ENCODE measurements around the gene OR51G1. TPM values are rescaled to one million over a fixed set of nuclear protein-coding genes. Genes with fewer than 3 reads are reported as not detected.

The OR51G1 gene
- polyA plus RNA-seq, 2 of the 4 experiments (the other 2 are of a cell fraction) = not detected

- POLR2A ChIA-PET = no interaction called here
- no peaks in the 10 kb centered on the region for H3K4me1 ChIP-seq
- no peaks in the 10 kb centered on the region for H3K9me3 ChIP-seq
- no peak overlapping the region for H3K4me3 ChIP-seq
- no peak overlapping the region for H3K4me2 ChIP-seq
- FAIRE-seq (no peak), DNase-seq (ENCODE audit: low read depth in 1 of 2, low spot score in 1 of 2) (no peak), ATAC-seq (no peak)
- CTCF ChIA-PET = no interaction called here
- TF ChIP-seq HEYL (CRISPR knock-in tag; IDR thresholded peaks at IDR 0.05) (no peak), NFE2L2 (conservative IDR thresholded peaks at IDR 0.05; ENCODE audit: low read length) (no peak), BHLHE40 (IDR thresholded peaks at IDR 0.05; ENCODE audit: low read depth, low read length) (no peak), BCL3 (IDR thresholded peaks at IDR 0.05) (no peak), SMC3 (IDR thresholded peaks at IDR 0.05) (no peak), EHMT2 (IDR thresholded peaks at IDR 0.05; ENCODE audit: low read depth) (no peak)
- WGBS (ENCODE audit: missing lambda C conversion rate) = 6% methylated on average over 2 of the region's 2 CpGs
- no peak overlapping the region for H3K27ac ChIP-seq
Measured at GRCh38 chr11:4890279-4890678, 33.9 kb downstream of the OR51G1 start.

GRCh38 chr11:4887591-4887990, 36.5 kb downstream of the OR51G1 start:
- Histone ChIP-seq H3K4me3 (no peak overlapping the region), H3K4me2 (no peak overlapping the region), H3K4me1 (no peaks in the 10 kb centered on the region), H3K9me3 (no peaks in the 10 kb centered on the region), H3K27ac (no peak overlapping the region)
- ATAC-seq (no peak), FAIRE-seq (no peak), DNase-seq (ENCODE audit: low read depth in 1 of 2, low spot score in 1 of 2) (no peak)
- CTCF ChIA-PET = no interaction called here
- no peak for TF ChIP-seq RARB (CRISPR knock-in tag; IDR thresholded peaks at IDR 0.05)
- no peak for TF ChIP-seq FOXS1 (CRISPR knock-in tag; IDR thresholded peaks at IDR 0.05)
- no peak for TF ChIP-seq ZFP36 (IDR thresholded peaks at IDR 0.05; ENCODE audit: borderline replicate concordance, partially characterized antibody)
- TF ChIP-seq RCOR1 (IDR thresholded peaks at IDR 0.05; ENCODE audit: low read depth, low read length) = no peak
- TF ChIP-seq BHLHE40 (IDR thresholded peaks at IDR 0.05; ENCODE audit: low read depth, low read length) = no peak
- TF ChIP-seq ZNF302 (CRISPR knock-in tag; IDR thresholded peaks at IDR 0.05) = no peak
- no peak for TF ChIP-seq POLR2A (IDR thresholded peaks at IDR 0.05; ENCODE audit: low read length)
- WGBS (ENCODE audit: missing lambda C conversion rate) = 0% methylated on average over 1 of the region's 1 CpG
- POLR2A ChIA-PET = no interaction called here

- TF ChIP-seq ZC3H11A (IDR thresholded peaks at IDR 0.05) (no peak), ESRRA (IDR thresholded peaks at IDR 0.05; ENCODE audit: borderline replicate concordance, low read length) (no peak), EHMT2 (IDR thresholded peaks at IDR 0.05; ENCODE audit: low read depth) (no peak), RCOR1 (IDR thresholded peaks at IDR 0.05; ENCODE audit: low read depth, low read length) (no peak), MYC (IDR thresholded peaks at IDR 0.05; ENCODE audit: borderline replicate concordance, low read length) (no peak), EP300 (IDR thresholded peaks at IDR 0.05) (no peak), PHF8 (IDR thresholded peaks at IDR 0.05; ENCODE audit: borderline replicate concordance, low read depth) (no peak), MAZ (IDR thresholded peaks at IDR 0.05; ENCODE audit: borderline replicate concordance, low read depth, low read length) (no peak), POLR2A (IDR thresholded peaks at IDR 0.05; ENCODE audit: low read length) (no peak)
- 35% methylated on average over 3 of the region's 3 CpGs for WGBS (ENCODE audit: missing lambda C conversion rate)
- ATAC-seq = no peak
- DNase-seq (ENCODE audit: low read depth in 1 of 2, low spot score in 1 of 2) = no peak
- no peak for FAIRE-seq
- ChIA-PET CTCF (no interaction called here), POLR2A (no interaction called here)
- Histone ChIP-seq H3K9me3 (no peaks in the 10 kb centered on the region), H3K4me2 (no peak overlapping the region), H3K4me1 (no peaks in the 10 kb centered on the region), H3K27ac (no peak overlapping the region), H3K4me3 (no peak overlapping the region)
Measured at GRCh38 chr11:4886186-4886585, 38.0 kb downstream of the OR51G1 start.

- H3K4me3 ChIP-seq = no peak overlapping the region
- POLR2A ChIA-PET = no interaction called here
- H3K27ac ChIP-seq = no peak overlapping the region
- 9% methylated on average over 3 of the region's 3 CpGs for WGBS (ENCODE audit: missing lambda C conversion rate)
- H3K4me2 ChIP-seq = no peak overlapping the region
- H3K4me1 ChIP-seq = no peaks in the 10 kb centered on the region
- ATAC-seq = no peak
- DNase-seq (ENCODE audit: low read depth in 1 of 2, low spot score in 1 of 2) = no peak
- CTCF ChIA-PET = no interaction called here
- FAIRE-seq = no peak
- H3K9me3 ChIP-seq = no peaks in the 10 kb centered on the region
- TF ChIP-seq CBX8 (IDR thresholded peaks at IDR 0.05) (no peak), PHF8 (IDR thresholded peaks at IDR 0.05; ENCODE audit: borderline replicate concordance, low read depth) (no peak), HOXA7 (CRISPR knock-in tag; IDR thresholded peaks at IDR 0.05) (no peak), JUN (IDR thresholded peaks at IDR 0.05) (no peak), ZFP36 (IDR thresholded peaks at IDR 0.05; ENCODE audit: borderline replicate concordance, partially characterized antibody) (no peak), EHMT2 (IDR thresholded peaks at IDR 0.05; ENCODE audit: low read depth) (no peak), CEBPB (IDR thresholded peaks at IDR 0.05) (no peak), ZC3H11A (IDR thresholded peaks at IDR 0.05) (no peak), KDM5A (IDR thresholded peaks at IDR 0.05) (no peak), HES2 (IDR thresholded peaks at IDR 0.05) (no peak), CHD2 (IDR thresholded peaks at IDR 0.05; ENCODE audit: low read length, partially characterized antibody) (no peak), KDM1A (IDR thresholded peaks at IDR 0.05; ENCODE audit: low read depth) (no peak), CTCF (IDR thresholded peaks at IDR 0.05) (no peak), BCL3 (IDR thresholded peaks at IDR 0.05) (no peak), CBX2 (IDR thresholded peaks at IDR 0.05; ENCODE audit: borderline replicate concordance, low read depth) (no peak)
Measured at GRCh38 chr11:4884361-4884760, 39.8 kb downstream of the OR51G1 start.

Measured in A549 (cell line).